Lower leg skin (tissue), 4 donors: Measurements from ENCODE around the gene TUBE1. TPM values are rescaled to one million over a fixed set of nuclear protein-coding genes. Genes with fewer than 3 reads are reported as not detected.
A peak's percentile ranks its signal among the peaks of the same experiment; 100 is the strongest.

Experiments
- DNase-seq, 2 donors: peaks; one replicate each; pipeline ENCODE4 v3.0.0-alpha.2; 2019; ENCODE audit warnings: low spot score in 2 of 2
- H3K4me3 ChIP-seq: fragments of 200-600 bp; sonication (generic); 2 replicates; pipeline ENCODE4 v1.5.1; 2017; ENCODE audit warnings: mild to moderate bottlenecking, low read depth; ENCODE audit not compliant: poor library complexity, severe bottlenecking
- CTCF ChIP-seq, 3 donors: fragments of 450-650 bp; IDR thresholded peaks; one replicate each; pipeline ENCODE4 v1.5.1; 2016; ENCODE audit warnings: antibody characterized with exemption in 3 of 3, mild to moderate bottlenecking in 3 of 3, moderate library complexity in 2 of 3
- POLR2A ChIP-seq, 2 donors: fragments of 450-650 bp; IDR thresholded peaks; one replicate each; pipeline ENCODE4 v1.6.1; 2016 to 2017; ENCODE audit warnings: antibody characterized with exemption in 2 of 2, mild to moderate bottlenecking in 1 of 2, moderate library complexity in 1 of 2
- WGBS, 2 donors: methylation state at CpG; one replicate each; pipeline ENCODE4 v1.1.5; 2018; 5-methylcytosine and 5-hydroxymethylcytosine counted together
- intact Hi-C: fragments of 100-400 bp; cut with DNase I; formaldehyde crosslinking; loops from one replicate; pipeline ENCODE4 v1.15.0; 2023; ENCODE audit warnings: low total_unique reads
- total RNA-seq, 4 donors: library from RNA; depleted of rRNA; stranded (reverse); fragments of >200 nt; gene quantifications; one replicate each; pipeline ENCODE4 v1.1.0, GENCODE V29; 2016

TUBE1 gene
- total RNA-seq, 4 donors from 2014 or later = 21.1 to 35.0 (median 25.5) TPM

- WGBS, 2 donors = 77 to 85% methylated on average over 6 of the region's 6 CpGs
- intact Hi-C loops = no loop called here
Observed at GRCh38 chr6:112032728-112033127, 54.6 kb downstream of the TUBE1 start.

GRCh38 chr6:112031960-112032359 is 55.3 kb downstream of the TUBE1 start:
- no peak for DNase-seq
- TF ChIP-seq POLR2A (IDR thresholded peaks at IDR 0.05) (no peak), CTCF (IDR thresholded peaks at IDR 0.05) (no peak)
- no peak overlapping the region for H3K4me3 ChIP-seq
- WGBS, 2 donors = 93 to 96% methylated on average over 6 of the region's 6 CpGs
- intact Hi-C loops = no loop called here

More at GRCh38 chr6:112032728-112033127, 54.6 kb downstream of the TUBE1 start:
- no peak for TF ChIP-seq POLR2A (IDR thresholded peaks at IDR 0.05)
- TF ChIP-seq CTCF (IDR thresholded peaks at IDR 0.05) = no peak
- H3K4me3 ChIP-seq = no peak overlapping the region
- DNase-seq = no peak

GRCh38 chr6:112030961-112031660 is 56.2 kb downstream of the TUBE1 start:
- H3K4me3 ChIP-seq = no peak overlapping the region
- DNase-seq = no peak
- intact Hi-C loops = no loop called here
- WGBS, 2 donors = 18 to 32% methylated on average over 3 of the region's 3 CpGs
- TF ChIP-seq CTCF (IDR thresholded peaks at IDR 0.05) (no peak), POLR2A (IDR thresholded peaks at IDR 0.05) (no peak)

- TF ChIP-seq POLR2A (IDR thresholded peaks at IDR 0.05) = no peak
- TF ChIP-seq CTCF (IDR thresholded peaks at IDR 0.05) = no peak
- WGBS, 2 donors = 45 to 59% methylated on average over 7 of the region's 7 CpGs
- DNase-seq = no peak
- no peak overlapping the region for H3K4me3 ChIP-seq
- intact Hi-C loops = no loop called here
Observed at GRCh38 chr6:112030206-112030960, 56.9 kb downstream of the TUBE1 start.

GRCh38 chr6:112029045-112029822 is 58.0 kb downstream of the TUBE1 start:
- no peak overlapping the region for H3K4me3 ChIP-seq
- TF ChIP-seq POLR2A (IDR thresholded peaks at IDR 0.05) = no peak
- TF ChIP-seq CTCF (IDR thresholded peaks at IDR 0.05) = no peak
- WGBS, 2 donors = 80% methylated on average over 15 of the region's 15 CpGs
- peak in 1 of 2 donors; percentile 89 for DNase-seq
- intact Hi-C loops = no loop called here
